Liver (tissue), 3 donors: ENCODE data around the gene GABRB1.

Experiments
- EGR1 ChIP-seq, 2 donors: IDR thresholded peaks; 2 replicates each; pipeline ENCODE4 v1.6.1; 2016 to 2018; ENCODE audit warnings: antibody characterized with exemption in 2 of 2, low read depth in 2 of 2
- FOXA2 ChIP-seq: IDR thresholded peaks from 2 replicates; pipeline ENCODE4 v1.6.1; 2016; ENCODE audit warnings: antibody characterized with exemption
- JUND ChIP-seq, 2 donors: IDR thresholded peaks; 2 replicates each; pipeline ENCODE4 v1.6.1; 2016; ENCODE audit warnings: antibody characterized with exemption in 2 of 2
- NR2F2 ChIP-seq: IDR thresholded peaks from 2 replicates; pipeline ENCODE4 v1.6.1; 2016; ENCODE audit warnings: antibody characterized with exemption
- SP1 ChIP-seq: IDR thresholded peaks from 2 replicates; pipeline ENCODE4 v1.6.1; 2018; ENCODE audit warnings: antibody characterized with exemption, mild to moderate bottlenecking
- TAF1 ChIP-seq: conservative IDR thresholded peaks from 2 replicates; pipeline ENCODE4 v1.6.1; 2016; ENCODE audit warnings: antibody characterized with exemption, mild to moderate bottlenecking
- TF ChIP-seq, protein P1 (sequence below): IDR thresholded peaks from 2 replicates; pipeline ENCODE4 v1.6.1; 2016; ENCODE audit warnings: antibody characterized with exemption
- TF ChIP-seq, protein P2 (sequence below): fragments of 150-350 bp; IDR thresholded peaks from 2 replicates; pipeline ENCODE4 v1.5.1; 2017; ENCODE audit warnings: improper control_type of control experiment, low read depth, low read length; ENCODE audit not compliant: missing input control
- donor health status: healthy.
- donor health status: healthy.

DNA sequence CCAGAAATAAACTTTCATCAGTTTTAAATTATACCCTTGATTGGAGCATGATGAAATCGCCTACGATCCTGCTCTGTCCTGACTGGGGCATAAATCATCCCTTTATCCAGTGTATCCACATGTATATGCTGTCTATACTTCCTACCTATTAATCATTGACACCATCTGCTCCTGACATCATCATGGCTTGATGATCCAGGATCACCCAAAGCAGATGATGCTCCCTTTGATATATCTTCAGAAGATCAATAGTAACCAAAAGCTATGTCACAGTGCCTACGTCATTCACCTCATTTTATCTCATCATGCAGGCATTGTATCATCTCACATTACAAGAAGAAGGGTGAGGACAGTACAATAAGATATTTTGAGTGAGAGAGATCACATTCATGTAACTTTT, 294.7 kb downstream of the GABRB1 start:
- TF ChIP-seq SP1 (no peak), TAF1 (no peak), EGR1 (IDR thresholded peaks at IDR 0.05; ENCODE audit: low read depth in 2 of 2) (no peak), FOXA2 (no peak), JUND (IDR thresholded peaks at IDR 0.05) (no peak), NR2F2 (no peak)
- TF ChIP-seq, protein P1, sequence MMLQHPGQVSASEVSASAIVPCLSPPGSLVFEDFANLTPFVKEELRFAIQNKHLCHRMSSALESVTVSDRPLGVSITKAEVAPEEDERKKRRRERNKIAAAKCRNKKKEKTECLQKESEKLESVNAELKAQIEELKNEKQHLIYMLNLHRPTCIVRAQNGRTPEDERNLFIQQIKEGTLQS, result no peak
- TF ChIP-seq, protein P2, sequence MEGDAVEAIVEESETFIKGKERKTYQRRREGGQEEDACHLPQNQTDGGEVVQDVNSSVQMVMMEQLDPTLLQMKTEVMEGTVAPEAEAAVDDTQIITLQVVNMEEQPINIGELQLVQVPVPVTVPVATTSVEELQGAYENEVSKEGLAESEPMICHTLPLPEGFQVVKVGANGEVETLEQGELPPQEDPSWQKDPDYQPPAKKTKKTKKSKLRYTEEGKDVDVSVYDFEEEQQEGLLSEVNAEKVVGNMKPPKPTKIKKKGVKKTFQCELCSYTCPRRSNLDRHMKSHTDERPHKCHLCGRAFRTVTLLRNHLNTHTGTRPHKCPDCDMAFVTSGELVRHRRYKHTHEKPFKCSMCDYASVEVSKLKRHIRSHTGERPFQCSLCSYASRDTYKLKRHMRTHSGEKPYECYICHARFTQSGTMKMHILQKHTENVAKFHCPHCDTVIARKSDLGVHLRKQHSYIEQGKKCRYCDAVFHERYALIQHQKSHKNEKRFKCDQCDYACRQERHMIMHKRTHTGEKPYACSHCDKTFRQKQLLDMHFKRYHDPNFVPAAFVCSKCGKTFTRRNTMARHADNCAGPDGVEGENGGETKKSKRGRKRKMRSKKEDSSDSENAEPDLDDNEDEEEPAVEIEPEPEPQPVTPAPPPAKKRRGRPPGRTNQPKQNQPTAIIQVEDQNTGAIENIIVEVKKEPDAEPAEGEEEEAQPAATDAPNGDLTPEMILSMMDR, result no peak
